Endodermal cell (in vitro differentiated cells): ENCODE measurements around the gene TNFRSF1A. TPM values are rescaled to one million over a fixed set of nuclear protein-coding genes. Genes with fewer than 3 reads are reported as not detected.
A peak's percentile ranks its signal among the peaks of the same experiment; 100 is the strongest.

Experiments
- DNase-seq: peaks from one replicate; pipeline ENCODE4 v3.0.0-alpha.2; 2017
- H3K27ac ChIP-seq: 2 replicates; pipeline ENCODE4 v1.5.1; 2013; ENCODE audit warnings: mild to moderate bottlenecking, low read depth, low read length, moderate library complexity
- H3K27me3 ChIP-seq: 2 replicates; pipeline ENCODE4 v1.6.1; 2013; ENCODE audit warnings: mild to moderate bottlenecking, low read length, moderate library complexity; ENCODE audit not compliant: insufficient read depth, control insufficient read depth, poor library complexity, severe bottlenecking
- H3K36me3 ChIP-seq: 2 replicates; pipeline ENCODE4 v1.7.0; 2013; ENCODE audit warnings: mild to moderate bottlenecking, low read length, moderate library complexity; ENCODE audit not compliant: control insufficient read depth, insufficient read depth
- H3K4me1 ChIP-seq: one replicate; pipeline ENCODE4 v1.7.0; 2013; ENCODE audit warnings: low read length; ENCODE audit not compliant: control insufficient read depth, insufficient read depth
- H3K4me3 ChIP-seq: 2 replicates; pipeline ENCODE4 v1.5.1; 2013; ENCODE audit warnings: mild to moderate bottlenecking, low read length, moderate library complexity
- H3K9ac ChIP-seq: 2 replicates; pipeline ENCODE4 v1.6.1; 2013; ENCODE audit warnings: mild to moderate bottlenecking, low read length, moderate library complexity; ENCODE audit not compliant: poor library complexity, severe bottlenecking; ENCODE audit errors: extremely low read depth
- H3K9me3 ChIP-seq: 2 replicates; pipeline ENCODE4 v1.6.1; 2013; ENCODE audit warnings: mild to moderate bottlenecking, low read length, moderate library complexity; ENCODE audit not compliant: control insufficient read depth
- H3K27ac Mint-ChIP-seq: 2 replicates; pipeline ENCODE4 v1.8.0; 2020; ENCODE audit warnings: mixed read lengths
- H3K27me3 Mint-ChIP-seq: 2 replicates; pipeline ENCODE4 v1.8.0; 2021; ENCODE audit warnings: mild to moderate bottlenecking, mixed read lengths; ENCODE audit not compliant: insufficient read depth
- H3K36me3 Mint-ChIP-seq: 2 replicates; pipeline ENCODE4 v1.8.0; 2020; ENCODE audit warnings: low read depth, mixed read lengths
- H3K4me1 Mint-ChIP-seq: 2 replicates; pipeline ENCODE4 v1.8.0; 2020; ENCODE audit warnings: mixed read lengths
- H3K4me3 Mint-ChIP-seq: 2 replicates; pipeline ENCODE4 v1.8.0; 2020; ENCODE audit warnings: mild to moderate bottlenecking, moderate library complexity, mixed read lengths
- H3K9me3 Mint-ChIP-seq: 2 replicates; pipeline ENCODE4 v1.8.0; 2020; ENCODE audit warnings: mild to moderate bottlenecking, mixed read lengths
- CTCF ChIP-seq: fragments of 200-600 bp; sonication (generic); conservative IDR thresholded peaks from 2 replicates; pipeline ENCODE4 v1.5.0; 2021; ENCODE audit warnings: antibody characterized with exemption, mild to moderate bottlenecking
- WGBS, 2 experiments: methylation state at CpG; one replicate each; pipeline versions ENCODE4 v1.1.5 to v1.1.7; 2013; ENCODE audit warnings: missing lambda C conversion rate in 2 of 2, mixed read lengths in 1 of 2; ENCODE audit not compliant: insufficient coverage in 1 of 2, insufficient read length in 1 of 2; 5-methylcytosine and 5-hydroxymethylcytosine counted together
- total RNA-seq, 2 donors: library from RNA; stranded (reverse); fragmentation: NEBNext Ultra II Directional in 1 of 2; extraction: Animal tissue kit (Norgen Biotek cat#: 25700) in 1 of 2; gene quantifications; 2 replicates in 1 of 2; 3 replicates in 1 of 2; pipeline ENCODE4 v1.2.1, GENCODE V29; 2021

Gene TNFRSF1A
- total RNA-seq, 2 donors from 2014 or later = 43.2 to 86.2 TPM

DNA sequence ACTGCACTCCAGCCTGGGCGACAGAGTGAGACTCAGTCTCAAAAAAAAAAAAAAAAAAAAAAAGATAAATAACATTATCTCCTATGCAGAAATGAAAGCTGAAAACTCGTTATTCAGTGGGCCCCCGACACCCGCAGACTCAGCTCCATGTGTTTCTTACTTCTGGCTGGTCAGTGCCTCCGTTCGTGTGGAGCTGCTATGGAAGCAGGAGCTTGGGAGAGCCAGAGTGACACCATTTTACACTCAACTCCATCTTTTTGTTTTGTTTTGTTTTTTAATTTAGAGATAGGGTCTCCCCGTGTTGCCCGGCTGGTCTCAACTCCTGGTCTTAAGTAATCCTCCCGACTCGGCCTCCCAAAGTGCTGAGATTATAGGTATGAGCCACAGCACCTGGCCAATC, 44.7 kb downstream of the TNFRSF1A start:
- DNase-seq = no peak
- Histone ChIP-seq H3K36me3 (no peaks in the 10 kb centered on the region), H3K9me3 (no peaks in the 10 kb centered on the region), H3K4me3 (no peak overlapping the region), H3K27ac (no peak overlapping the region), H3K9ac (no peak overlapping the region), H3K27me3 (no peaks in the 10 kb centered on the region), H3K4me1 (no peaks in the 10 kb centered on the region)
- Mint-ChIP-seq H3K36me3 (no peaks in the 10 kb centered on the region), H3K27ac (no peak overlapping the region), H3K9me3 (peaks cover 21% of the 10 kb centered on the region), H3K4me3 (no peak overlapping the region), H3K27me3 (no peaks in the 10 kb centered on the region), H3K4me1 (peaks cover 18% of the 10 kb centered on the region)
- no peak for TF ChIP-seq CTCF
- WGBS, 2 experiments = 90% methylated on average over 9 of the region's 10 CpGs; no CpG with 5 or more reads in 1 of the 2 experiments

GRCh38 chr12:6295094-6295811, 46.6 kb downstream of the TNFRSF1A start:
- H3K4me3 ChIP-seq = no peak overlapping the region
- no peaks in the 10 kb centered on the region for H3K36me3 ChIP-seq
- H3K9ac ChIP-seq = no peak overlapping the region
- Mint-ChIP-seq H3K9me3 (peaks cover 31% of the 10 kb centered on the region), H3K36me3 (peaks cover 6% of the 10 kb centered on the region), H3K4me1 (peaks cover 18% of the 10 kb centered on the region), H3K27me3 (no peaks in the 10 kb centered on the region), H3K4me3 (no peak overlapping the region), H3K27ac (no peak overlapping the region)
- H3K4me1 ChIP-seq = no peaks in the 10 kb centered on the region
- TF ChIP-seq CTCF = no peak
- WGBS, 2 experiments = 76 to 93% methylated on average over 4 of the region's 5 CpGs
- H3K9me3 ChIP-seq = no peaks in the 10 kb centered on the region
- no peaks in the 10 kb centered on the region for H3K27me3 ChIP-seq
- H3K27ac ChIP-seq = peak overlapping the region; percentile 88
- DNase-seq = peak; percentile 75

GRCh38 chr12:6294156-6295093, 47.5 kb downstream of the TNFRSF1A start:
- Histone ChIP-seq H3K36me3 (no peaks in the 10 kb centered on the region), H3K4me1 (no peaks in the 10 kb centered on the region), H3K9ac (no peak overlapping the region), H3K4me3 (no peak overlapping the region), H3K27ac (peak overlapping the region; percentile 88), H3K27me3 (no peaks in the 10 kb centered on the region), H3K9me3 (peaks cover 5% of the 10 kb centered on the region)
- H3K27ac Mint-ChIP-seq = no peak overlapping the region
- peaks cover 37% of the 10 kb centered on the region for H3K9me3 Mint-ChIP-seq
- no peak for DNase-seq
- no peak for TF ChIP-seq CTCF
- H3K4me1 Mint-ChIP-seq = peaks cover 17% of the 10 kb centered on the region
- WGBS, 2 experiments = 62 to 89% methylated on average over 2 to 5 of the region's 5 CpGs
- H3K4me3 Mint-ChIP-seq = no peak overlapping the region
- H3K36me3 Mint-ChIP-seq = peaks cover 7% of the 10 kb centered on the region
- peaks cover 3% of the 10 kb centered on the region for H3K27me3 Mint-ChIP-seq
